22Rv1 (cell line): ENCODE measurements around the gene TMEM154.

ENCODE experiments used
- H3K27ac ChIP-seq: fragments of 450-650 bp; 2 replicates; pipeline ENCODE4 v1.5.1; 2017
- ZFX ChIP-seq: fragments of 450-650 bp; IDR thresholded peaks from 2 replicates; pipeline ENCODE4 v1.6.1; 2017; ENCODE audit warnings: antibody characterized with exemption, borderline replicate concordance
- TF ChIP-seq, protein P1 (sequence below): fragments of 450-650 bp; IDR thresholded peaks from 2 replicates; pipeline ENCODE4 v1.5.1; 2017; ENCODE audit warnings: mild to moderate bottlenecking

The TMEM154 gene

GRCh38 chr4:152678841-152679240 lies 956 bp downstream of the TMEM154 start:
- no peak overlapping the region for H3K27ac ChIP-seq
- TF ChIP-seq, protein P1, sequence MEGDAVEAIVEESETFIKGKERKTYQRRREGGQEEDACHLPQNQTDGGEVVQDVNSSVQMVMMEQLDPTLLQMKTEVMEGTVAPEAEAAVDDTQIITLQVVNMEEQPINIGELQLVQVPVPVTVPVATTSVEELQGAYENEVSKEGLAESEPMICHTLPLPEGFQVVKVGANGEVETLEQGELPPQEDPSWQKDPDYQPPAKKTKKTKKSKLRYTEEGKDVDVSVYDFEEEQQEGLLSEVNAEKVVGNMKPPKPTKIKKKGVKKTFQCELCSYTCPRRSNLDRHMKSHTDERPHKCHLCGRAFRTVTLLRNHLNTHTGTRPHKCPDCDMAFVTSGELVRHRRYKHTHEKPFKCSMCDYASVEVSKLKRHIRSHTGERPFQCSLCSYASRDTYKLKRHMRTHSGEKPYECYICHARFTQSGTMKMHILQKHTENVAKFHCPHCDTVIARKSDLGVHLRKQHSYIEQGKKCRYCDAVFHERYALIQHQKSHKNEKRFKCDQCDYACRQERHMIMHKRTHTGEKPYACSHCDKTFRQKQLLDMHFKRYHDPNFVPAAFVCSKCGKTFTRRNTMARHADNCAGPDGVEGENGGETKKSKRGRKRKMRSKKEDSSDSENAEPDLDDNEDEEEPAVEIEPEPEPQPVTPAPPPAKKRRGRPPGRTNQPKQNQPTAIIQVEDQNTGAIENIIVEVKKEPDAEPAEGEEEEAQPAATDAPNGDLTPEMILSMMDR = no peak
- no peak for TF ChIP-seq ZFX

GRCh38 chr4:152677117-152677516 lies 2.7 kb downstream of the TMEM154 start:
- TF ChIP-seq, protein P1 = no peak
- TF ChIP-seq ZFX = no peak
- no peak overlapping the region for H3K27ac ChIP-seq

GRCh38 chr4:152676052-152676854 lies 3.5 kb downstream of the TMEM154 start:
- TF ChIP-seq, protein P1 = no peak
- no peak for TF ChIP-seq ZFX
- H3K27ac ChIP-seq = no peak overlapping the region

DNA sequence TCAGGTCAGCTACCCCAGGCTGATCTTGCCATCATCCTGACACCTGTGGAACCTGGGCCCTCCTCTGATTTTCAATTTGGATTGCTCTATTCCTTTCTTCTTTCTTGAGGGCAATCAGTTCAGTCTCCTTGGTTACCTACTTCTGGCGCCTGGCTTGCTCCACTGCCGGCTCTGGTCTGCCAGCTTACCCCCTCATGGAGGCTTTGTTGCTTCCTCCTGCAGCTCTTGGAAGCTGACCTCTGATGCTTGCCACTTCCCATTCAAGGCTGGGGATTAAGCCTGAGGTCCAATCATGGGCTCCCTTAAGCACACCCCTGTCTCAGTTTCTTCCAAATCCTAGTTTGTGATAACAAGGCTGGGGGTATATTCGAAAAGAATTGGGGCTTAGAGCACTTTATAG lies 5.4 kb downstream of the TMEM154 start:
- TF ChIP-seq ZFX = no peak
- TF ChIP-seq, protein P1 = no peak
- H3K27ac ChIP-seq = no peak overlapping the region

GRCh38 chr4:152673489-152673888 lies 6.3 kb downstream of the TMEM154 start:
- TF ChIP-seq, protein P1 = no peak
- no peak for TF ChIP-seq ZFX

GRCh38 chr4:152672206-152673092 lies 7.3 kb downstream of the TMEM154 start:
- H3K27ac ChIP-seq = no peak overlapping the region
- TF ChIP-seq, protein P1 = no peak
- no peak for TF ChIP-seq ZFX

More at GRCh38 chr4:152673489-152673888, 6.3 kb downstream of the TMEM154 start:
- H3K27ac ChIP-seq = no peak overlapping the region
